Neural cell (in vitro differentiated cells): ENCODE data around the gene TGFA. TPM values are rescaled to one million over a fixed set of nuclear protein-coding genes. Genes with fewer than 3 reads are reported as not detected.

Experiments used
- H2AFZ ChIP-seq: fragments of 200-600, 300-800 bp; sonication (generic), shearing (Covaris generic); 2 replicates; pipeline ENCODE4 v1.6.0; 2014; ENCODE audit warnings: low read depth, mild to moderate bottlenecking, antibody characterized with exemption, low read length, moderate library complexity
- H3F3A ChIP-seq: fragments of 200-600 bp; shearing (Covaris generic); 2 replicates; pipeline ENCODE4 v1.6.1; 2016; ENCODE audit warnings: mild to moderate bottlenecking, moderate library complexity, mixed read lengths, antibody characterized with exemption, low read length; ENCODE audit not compliant: insufficient read depth, poor library complexity, severe bottlenecking
- H3K27ac ChIP-seq: fragments of 200-600, 300-800 bp; sonication (generic), shearing (Covaris generic); 2 replicates; pipeline ENCODE4 v1.5.1; 2014; ENCODE audit warnings: mild to moderate bottlenecking, low read length, moderate library complexity
- H3K27me3 ChIP-seq: fragments of 300-800, 200-600 bp; sonication (generic), shearing (Covaris generic); 2 replicates; pipeline ENCODE4 v1.6.0; 2014; ENCODE audit warnings: mild to moderate bottlenecking, low read depth, low read length, moderate library complexity; ENCODE audit not compliant: insufficient read depth
- H3K36me3 ChIP-seq: fragments of 300-800, 200-600 bp; sonication (generic), shearing (Covaris generic); 2 replicates; pipeline ENCODE4 v1.5.1; 2014; ENCODE audit warnings: mild to moderate bottlenecking, antibody characterized with exemption, low read length, moderate library complexity; ENCODE audit not compliant: insufficient read depth
- H3K4me2 ChIP-seq: fragments of 300-800, 200-600 bp; sonication (generic), shearing (Covaris generic); 2 replicates; pipeline ENCODE4 v1.6.0; 2014; ENCODE audit warnings: mild to moderate bottlenecking, low read length
- H3K4me3 ChIP-seq: fragments of 300-800, 200-600 bp; sonication (generic), shearing (Covaris generic); 2 replicates; pipeline ENCODE4 v1.5.1; 2014; ENCODE audit warnings: mild to moderate bottlenecking, low read length, moderate library complexity
- H3K79me2 ChIP-seq: fragments of 200-600 bp; shearing (Covaris generic); replicated peaks from 2 replicates; pipeline ENCODE4 v1.6.0; 2014; ENCODE audit warnings: mild to moderate bottlenecking, low read length, moderate library complexity; ENCODE audit not compliant: insufficient read depth
- H3K9ac ChIP-seq: fragments of 300-800, 200-600 bp; sonication (generic), shearing (Covaris generic); 2 replicates; pipeline ENCODE4 v1.6.1; 2016; ENCODE audit warnings: mild to moderate bottlenecking, low read length, mixed read lengths
- H3K9me2 ChIP-seq: fragments of 200-600 bp; shearing (Covaris generic); 2 replicates; pipeline ENCODE4 v1.6.1; 2016; ENCODE audit warnings: mild to moderate bottlenecking, low read length, mixed read lengths; ENCODE audit not compliant: insufficient read depth
- H3K9me3 ChIP-seq: fragments of 200-600, 300-800 bp; sonication (generic), shearing (Covaris generic); 2 replicates; pipeline ENCODE4 v1.6.1; 2016; ENCODE audit warnings: mild to moderate bottlenecking, mixed run types, low read length, moderate library complexity, mixed read lengths
- H4K20me1 ChIP-seq: fragments of 200-600 bp; shearing (Covaris generic); 2 replicates; pipeline ENCODE4 v1.6.1; 2016; ENCODE audit warnings: mild to moderate bottlenecking, mixed run types; ENCODE audit not compliant: insufficient read depth
- EP300 ChIP-seq: fragments of 450-650 bp; conservative IDR thresholded peaks from 2 replicates; pipeline ENCODE4 v1.6.1; 2014; ENCODE audit warnings: antibody characterized with exemption, mild to moderate bottlenecking, moderate library complexity; ENCODE audit not compliant: poor library complexity, severe bottlenecking
- EZH2 ChIP-seq: fragments of 200-600, 300-800 bp; shearing (Covaris generic), sonication (generic); IDR thresholded peaks from 2 replicates; pipeline ENCODE4 v1.6.1; 2014; ENCODE audit warnings: antibody characterized with exemption, low read length, borderline replicate concordance, mild to moderate bottlenecking; ENCODE audit not compliant: insufficient read depth, poor library complexity, severe bottlenecking
- MXI1 ChIP-seq: fragments of 450-650 bp; conservative IDR thresholded peaks from 2 replicates; pipeline ENCODE4 v1.6.1; 2014; ENCODE audit warnings: antibody characterized with exemption, mild to moderate bottlenecking; ENCODE audit not compliant: poor library complexity, severe bottlenecking
- POLR2AphosphoS5 ChIP-seq: IDR thresholded peaks from 2 replicates; pipeline ENCODE4 v1.6.1; 2012
- RAD21 ChIP-seq: fragments of 450-650 bp; conservative IDR thresholded peaks from 2 replicates; pipeline ENCODE4 v1.6.1; 2014; ENCODE audit warnings: antibody characterized with exemption, mild to moderate bottlenecking, moderate library complexity
- SMC3 ChIP-seq: fragments of 450-650 bp; conservative IDR thresholded peaks from 2 replicates; pipeline ENCODE4 v1.6.1; 2014; ENCODE audit warnings: antibody characterized with exemption, mild to moderate bottlenecking, moderate library complexity; ENCODE audit not compliant: poor library complexity
- TAF1 ChIP-seq: IDR thresholded peaks from 2 replicates; pipeline ENCODE4 v1.6.1; 2012; ENCODE audit warnings: low read depth
- polyA plus RNA-seq: library from polyadenylated mRNA; depleted of rRNA; stranded (reverse); fragments of >200 nt; gene quantifications from 2 replicates; pipeline ENCODE4 v1.2.3, GENCODE V29; 2014
- TF ChIP-seq, protein P1 (sequence below): IDR thresholded peaks from 2 replicates; pipeline ENCODE4 v1.6.1; 2012; ENCODE audit warnings: borderline replicate concordance
- TF ChIP-seq, protein P2 (sequence below): fragments of 450-650 bp; IDR thresholded peaks from 2 replicates; pipeline ENCODE4 v1.5.1; 2014; ENCODE audit warnings: antibody characterized with exemption, mild to moderate bottlenecking, moderate library complexity; ENCODE audit not compliant: poor library complexity, severe bottlenecking

TGFA gene
- polyA plus RNA-seq, 1 donor from 2014 or later: 0.85 TPM

DNA sequence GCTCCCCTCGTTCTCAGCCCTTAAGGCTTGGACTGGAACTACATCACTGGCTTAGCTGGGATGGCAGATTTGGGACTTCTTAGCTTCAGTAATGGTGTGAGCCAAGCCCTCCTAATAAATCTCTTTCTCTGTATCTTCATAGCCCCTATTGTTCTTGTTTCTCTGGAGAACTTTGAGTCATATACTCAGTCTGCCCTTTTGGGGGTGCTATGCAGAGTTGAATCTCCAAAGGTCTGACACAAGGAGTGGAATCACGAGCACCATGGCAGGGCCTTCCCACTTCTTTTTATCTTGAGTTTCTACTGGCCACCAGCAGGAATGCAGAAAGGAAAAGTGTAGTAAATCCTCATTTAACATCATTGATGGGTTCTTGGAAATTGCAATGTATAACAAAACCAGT is 13.3 kb upstream of the TGFA start:
- Histone ChIP-seq H3K79me2 (no peaks in the 10 kb centered on the region), H3K9me3 (no peaks in the 10 kb centered on the region), H3K4me3 (no peak overlapping the region), H3F3A (no peaks in the 10 kb centered on the region), H3K9me2 (no peaks in the 10 kb centered on the region), H2AFZ (no peak overlapping the region), H3K9ac (no peak overlapping the region), H3K27me3 (no peaks in the 10 kb centered on the region), H3K27ac (no peak overlapping the region), H3K36me3 (no peaks in the 10 kb centered on the region), H3K4me2 (no peak overlapping the region), H4K20me1 (no peaks in the 10 kb centered on the region)
- TF ChIP-seq, protein P1, sequence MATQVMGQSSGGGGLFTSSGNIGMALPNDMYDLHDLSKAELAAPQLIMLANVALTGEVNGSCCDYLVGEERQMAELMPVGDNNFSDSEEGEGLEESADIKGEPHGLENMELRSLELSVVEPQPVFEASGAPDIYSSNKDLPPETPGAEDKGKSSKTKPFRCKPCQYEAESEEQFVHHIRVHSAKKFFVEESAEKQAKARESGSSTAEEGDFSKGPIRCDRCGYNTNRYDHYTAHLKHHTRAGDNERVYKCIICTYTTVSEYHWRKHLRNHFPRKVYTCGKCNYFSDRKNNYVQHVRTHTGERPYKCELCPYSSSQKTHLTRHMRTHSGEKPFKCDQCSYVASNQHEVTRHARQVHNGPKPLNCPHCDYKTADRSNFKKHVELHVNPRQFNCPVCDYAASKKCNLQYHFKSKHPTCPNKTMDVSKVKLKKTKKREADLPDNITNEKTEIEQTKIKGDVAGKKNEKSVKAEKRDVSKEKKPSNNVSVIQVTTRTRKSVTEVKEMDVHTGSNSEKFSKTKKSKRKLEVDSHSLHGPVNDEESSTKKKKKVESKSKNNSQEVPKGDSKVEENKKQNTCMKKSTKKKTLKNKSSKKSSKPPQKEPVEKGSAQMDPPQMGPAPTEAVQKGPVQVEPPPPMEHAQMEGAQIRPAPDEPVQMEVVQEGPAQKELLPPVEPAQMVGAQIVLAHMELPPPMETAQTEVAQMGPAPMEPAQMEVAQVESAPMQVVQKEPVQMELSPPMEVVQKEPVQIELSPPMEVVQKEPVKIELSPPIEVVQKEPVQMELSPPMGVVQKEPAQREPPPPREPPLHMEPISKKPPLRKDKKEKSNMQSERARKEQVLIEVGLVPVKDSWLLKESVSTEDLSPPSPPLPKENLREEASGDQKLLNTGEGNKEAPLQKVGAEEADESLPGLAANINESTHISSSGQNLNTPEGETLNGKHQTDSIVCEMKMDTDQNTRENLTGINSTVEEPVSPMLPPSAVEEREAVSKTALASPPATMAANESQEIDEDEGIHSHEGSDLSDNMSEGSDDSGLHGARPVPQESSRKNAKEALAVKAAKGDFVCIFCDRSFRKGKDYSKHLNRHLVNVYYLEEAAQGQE: no peak
- TF ChIP-seq, protein P2, sequence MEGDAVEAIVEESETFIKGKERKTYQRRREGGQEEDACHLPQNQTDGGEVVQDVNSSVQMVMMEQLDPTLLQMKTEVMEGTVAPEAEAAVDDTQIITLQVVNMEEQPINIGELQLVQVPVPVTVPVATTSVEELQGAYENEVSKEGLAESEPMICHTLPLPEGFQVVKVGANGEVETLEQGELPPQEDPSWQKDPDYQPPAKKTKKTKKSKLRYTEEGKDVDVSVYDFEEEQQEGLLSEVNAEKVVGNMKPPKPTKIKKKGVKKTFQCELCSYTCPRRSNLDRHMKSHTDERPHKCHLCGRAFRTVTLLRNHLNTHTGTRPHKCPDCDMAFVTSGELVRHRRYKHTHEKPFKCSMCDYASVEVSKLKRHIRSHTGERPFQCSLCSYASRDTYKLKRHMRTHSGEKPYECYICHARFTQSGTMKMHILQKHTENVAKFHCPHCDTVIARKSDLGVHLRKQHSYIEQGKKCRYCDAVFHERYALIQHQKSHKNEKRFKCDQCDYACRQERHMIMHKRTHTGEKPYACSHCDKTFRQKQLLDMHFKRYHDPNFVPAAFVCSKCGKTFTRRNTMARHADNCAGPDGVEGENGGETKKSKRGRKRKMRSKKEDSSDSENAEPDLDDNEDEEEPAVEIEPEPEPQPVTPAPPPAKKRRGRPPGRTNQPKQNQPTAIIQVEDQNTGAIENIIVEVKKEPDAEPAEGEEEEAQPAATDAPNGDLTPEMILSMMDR: no peak
- TF ChIP-seq RAD21: no peak
- no peak for TF ChIP-seq EZH2
- no peak for TF ChIP-seq POLR2AphosphoS5
- no peak for TF ChIP-seq EP300
- no peak for TF ChIP-seq SMC3
- TF ChIP-seq TAF1: no peak
- TF ChIP-seq MXI1: no peak

DNA sequence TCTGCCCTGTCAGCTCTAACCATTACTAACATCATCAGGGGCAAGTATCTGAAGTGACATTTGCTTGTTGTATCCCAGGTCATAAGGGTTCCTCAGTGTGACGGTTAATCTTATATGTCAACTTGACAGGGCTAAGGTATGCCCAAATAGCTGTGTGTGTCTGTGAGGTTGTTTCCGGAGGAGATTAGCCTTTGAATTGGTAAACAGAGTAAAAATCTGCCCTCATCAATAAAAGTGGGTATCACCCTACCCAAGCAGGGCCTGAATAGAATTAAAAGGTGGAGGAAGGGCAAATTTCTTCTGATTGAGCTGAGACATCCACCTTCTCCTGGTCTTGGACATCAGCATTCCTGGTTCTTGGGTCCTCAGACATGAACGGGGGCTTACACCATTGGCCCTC is 12.8 kb upstream of the TGFA start:
- Histone ChIP-seq H3K79me2 (no peaks in the 10 kb centered on the region), H3K27ac (no peak overlapping the region)

More for the DNA sequence above, 12.8 kb upstream of the TGFA start:
- Histone ChIP-seq H2AFZ (no peak overlapping the region), H3K4me2 (no peak overlapping the region), H3K9me2 (no peaks in the 10 kb centered on the region), H3K36me3 (no peaks in the 10 kb centered on the region), H3K4me3 (no peak overlapping the region), H3K9ac (no peak overlapping the region), H3F3A (no peaks in the 10 kb centered on the region), H3K9me3 (no peaks in the 10 kb centered on the region), H4K20me1 (no peaks in the 10 kb centered on the region), H3K27me3 (no peaks in the 10 kb centered on the region)
- no peak for TF ChIP-seq EZH2
- TF ChIP-seq, protein P2: no peak
- no peak for TF ChIP-seq EP300
- TF ChIP-seq, protein P1: no peak
- no peak for TF ChIP-seq TAF1
- TF ChIP-seq SMC3: no peak
- TF ChIP-seq RAD21: no peak
- no peak for TF ChIP-seq POLR2AphosphoS5
- TF ChIP-seq MXI1: no peak
